Vagina (tissue), 2 donors: ENCODE results near the gene ADRM1. TPM values are rescaled to one million over a fixed set of nuclear protein-coding genes. Genes with fewer than 3 reads are reported as not detected.
A peak's percentile ranks its signal among the peaks of the same experiment; 100 is the strongest.

Experiments used
- DNase-seq, 2 donors: peaks; one replicate each; pipeline ENCODE4 v3.0.0-alpha.2; 2017; ENCODE audit errors: extremely low spot score in 2 of 2
- H3K27ac ChIP-seq: fragments of 200-600 bp; sonication (generic); one replicate; pipeline ENCODE4 v1.5.1; 2019
- H3K27me3 ChIP-seq: fragments of 200-600 bp; sonication (generic); one replicate; pipeline ENCODE4 v1.5.1; 2019
- H3K36me3 ChIP-seq, 2 donors: fragments of 200-600 bp; sonication (generic); one replicate each; pipeline ENCODE4 v1.5.1; 2017 to 2019
- H3K4me1 ChIP-seq: fragments of 200-600 bp; sonication (generic); one replicate; pipeline ENCODE4 v1.5.1; 2019
- H3K4me3 ChIP-seq, 2 donors: fragments of 200-600 bp; sonication (generic); 1 replicate in 1 of 2; 2 replicates in 1 of 2; pipeline ENCODE4 v1.5.1; 2016 to 2019
- H3K9me3 ChIP-seq: fragments of 200-600 bp; sonication (generic); one replicate; pipeline ENCODE4 v1.5.1; 2019
- POLR2A ChIP-seq, 2 donors: fragments of 450-650 bp; IDR thresholded peaks; one replicate each; pipeline ENCODE4 v1.6.1; 2017; ENCODE audit warnings: antibody characterized with exemption in 2 of 2, mild to moderate bottlenecking in 2 of 2, moderate library complexity in 2 of 2
- POLR2AphosphoS5 ChIP-seq, 2 donors: sonication (generic); formaldehyde crosslinking; IDR thresholded peaks; one replicate each; pipeline ENCODE4 v1.9.0; 2017; ENCODE audit warnings: antibody characterized with exemption in 2 of 2, mild to moderate bottlenecking in 2 of 2, low read depth in 1 of 2; ENCODE audit not compliant: insufficient read depth in 1 of 2
- intact Hi-C: fragments of 100-400 bp; cut with DNase I; formaldehyde crosslinking; loops from one replicate; pipeline ENCODE4 v1.15.1; 2023
- total RNA-seq: library from RNA; depleted of rRNA; stranded (reverse); fragments of >200 nt; gene quantifications from one replicate; pipeline ENCODE4 v1.2.3, GENCODE V29; 2016
- TF ChIP-seq, protein P1 (sequence below), 3 experiments: fragments of 450-650 bp in 2 of 3; fragments of 200-600 bp in 1 of 3; sonication (generic) in 1 of 3; IDR thresholded peaks; one replicate each; pipeline ENCODE4 v1.5.1; 2017 to 2019; ENCODE audit warnings: antibody characterized with exemption in 3 of 3, mild to moderate bottlenecking in 2 of 3, moderate library complexity in 2 of 3

Gene ADRM1
- total RNA-seq, 1 donor from 2014 or later, result 110 TPM

DNA sequence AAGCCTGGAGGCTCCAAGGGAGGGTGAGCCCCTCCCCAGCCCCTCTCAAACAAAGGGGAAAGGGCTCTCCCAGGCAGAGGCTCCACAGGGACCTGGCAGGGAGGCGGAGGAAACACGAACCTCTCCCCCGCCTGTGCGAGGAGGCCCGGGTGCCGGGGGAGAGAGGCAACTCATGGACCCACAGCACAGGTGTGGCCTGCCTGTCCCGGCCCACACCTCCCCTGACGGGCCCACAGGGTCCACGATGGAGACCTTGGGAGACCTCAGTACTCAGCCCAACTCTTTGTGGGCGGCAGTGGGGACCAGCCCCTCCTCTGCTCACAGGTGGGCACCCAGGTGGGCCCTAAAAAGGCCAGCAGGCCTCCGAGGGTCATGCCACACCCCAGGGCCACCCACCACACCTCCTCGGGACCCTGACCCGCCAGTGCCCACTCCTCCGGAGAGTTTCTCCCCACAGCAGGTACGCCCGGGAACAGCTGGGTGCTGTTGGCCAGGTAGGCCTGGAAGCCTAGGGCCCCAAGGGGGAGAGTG, 52.1 kb downstream of the ADRM1 start:
- intact Hi-C loops, result no loop called here
- DNase-seq, result no peak
- Histone ChIP-seq H3K9me3 (no peaks in the 10 kb centered on the region), H3K4me1 (peaks cover 90% of the 10 kb centered on the region), H3K36me3 (no peaks in the 10 kb centered on the region), H3K27ac (peak overlapping the region; percentile 79), H3K27me3 (no peaks in the 10 kb centered on the region), H3K4me3 (peak overlapping the region in 1 of 2 donors; percentile 34)
- TF ChIP-seq, protein P1, sequence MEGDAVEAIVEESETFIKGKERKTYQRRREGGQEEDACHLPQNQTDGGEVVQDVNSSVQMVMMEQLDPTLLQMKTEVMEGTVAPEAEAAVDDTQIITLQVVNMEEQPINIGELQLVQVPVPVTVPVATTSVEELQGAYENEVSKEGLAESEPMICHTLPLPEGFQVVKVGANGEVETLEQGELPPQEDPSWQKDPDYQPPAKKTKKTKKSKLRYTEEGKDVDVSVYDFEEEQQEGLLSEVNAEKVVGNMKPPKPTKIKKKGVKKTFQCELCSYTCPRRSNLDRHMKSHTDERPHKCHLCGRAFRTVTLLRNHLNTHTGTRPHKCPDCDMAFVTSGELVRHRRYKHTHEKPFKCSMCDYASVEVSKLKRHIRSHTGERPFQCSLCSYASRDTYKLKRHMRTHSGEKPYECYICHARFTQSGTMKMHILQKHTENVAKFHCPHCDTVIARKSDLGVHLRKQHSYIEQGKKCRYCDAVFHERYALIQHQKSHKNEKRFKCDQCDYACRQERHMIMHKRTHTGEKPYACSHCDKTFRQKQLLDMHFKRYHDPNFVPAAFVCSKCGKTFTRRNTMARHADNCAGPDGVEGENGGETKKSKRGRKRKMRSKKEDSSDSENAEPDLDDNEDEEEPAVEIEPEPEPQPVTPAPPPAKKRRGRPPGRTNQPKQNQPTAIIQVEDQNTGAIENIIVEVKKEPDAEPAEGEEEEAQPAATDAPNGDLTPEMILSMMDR (IDR thresholded peaks at IDR 0.05), result no peak
- TF ChIP-seq POLR2A (IDR thresholded peaks at IDR 0.05) (no peak), POLR2AphosphoS5 (IDR thresholded peaks at IDR 0.05; ENCODE audit: insufficient read depth in 1 of 2, low read depth in 1 of 2) (no peak)

DNA sequence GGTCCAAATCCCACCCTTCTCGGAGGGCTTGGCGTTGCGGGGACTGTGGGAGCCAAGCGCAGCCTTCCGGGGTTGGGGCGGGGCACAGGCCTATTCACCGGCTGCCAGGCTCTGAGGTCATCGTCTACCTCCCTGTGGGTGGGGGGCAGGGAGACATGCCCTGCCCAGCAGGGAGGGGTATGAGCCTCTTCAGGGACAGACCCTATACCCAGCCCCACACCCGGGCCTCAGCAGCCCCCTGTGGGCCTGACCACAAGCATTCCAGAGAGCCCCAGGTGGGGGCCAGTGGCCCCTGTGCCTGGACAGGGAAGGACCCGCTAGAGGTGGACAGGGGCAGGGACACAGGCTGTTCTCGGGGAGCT, 52.7 kb downstream of the ADRM1 start:
- Histone ChIP-seq H3K4me3 (peak overlapping the region in 1 of 2 donors; percentile 34), H3K4me1 (peaks cover 88% of the 10 kb centered on the region), H3K27me3 (no peaks in the 10 kb centered on the region), H3K27ac (peak overlapping the region; percentile 79), H3K9me3 (no peaks in the 10 kb centered on the region), H3K36me3 (no peaks in the 10 kb centered on the region)
- DNase-seq, result no peak
- TF ChIP-seq POLR2A (IDR thresholded peaks at IDR 0.05), result no peak
- peak in 1 of 2 donors; percentile 21 for TF ChIP-seq POLR2AphosphoS5 (IDR thresholded peaks at IDR 0.05; ENCODE audit: insufficient read depth in 1 of 2, low read depth in 1 of 2)
- TF ChIP-seq, protein P1 (IDR thresholded peaks at IDR 0.05), result no peak
- intact Hi-C loops, result no loop called here

DNA sequence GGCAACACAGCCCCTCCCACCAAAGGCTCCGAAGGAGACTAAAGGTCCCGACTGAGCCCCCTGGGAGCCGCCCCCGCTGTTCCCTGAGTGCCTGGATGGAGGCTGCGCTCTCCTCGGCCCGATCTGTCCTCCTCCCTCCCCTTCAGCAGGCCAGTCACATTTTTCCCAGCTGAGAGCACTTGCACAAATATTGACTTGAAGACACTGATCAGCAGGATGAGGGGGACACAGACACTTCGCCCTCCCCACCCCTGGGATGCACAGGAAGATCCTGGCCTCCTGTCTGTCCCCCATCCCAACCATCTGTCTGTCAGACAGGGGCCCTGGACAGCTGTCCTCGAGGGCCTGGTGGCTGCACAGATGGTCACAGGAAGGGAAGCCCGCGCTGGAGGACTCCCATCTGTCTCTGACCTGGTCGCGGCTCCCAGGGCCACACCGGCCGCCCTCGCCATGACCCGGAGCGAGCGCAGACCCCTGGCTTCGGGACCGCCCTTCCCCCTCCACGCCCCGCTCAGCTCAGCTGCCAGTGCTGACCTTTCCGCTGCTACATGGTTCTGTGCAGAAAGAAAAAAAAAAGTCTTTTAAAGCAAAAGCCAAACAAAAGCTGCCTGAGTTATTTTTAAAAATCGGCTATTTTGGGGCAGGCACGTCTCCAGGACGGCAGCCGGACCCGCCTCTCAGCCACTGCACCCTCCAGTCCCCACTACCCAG, 53.2 kb downstream of the ADRM1 start:
- Histone ChIP-seq H3K4me1 (peaks cover 87% of the 10 kb centered on the region), H3K27me3 (no peaks in the 10 kb centered on the region), H3K36me3 (no peaks in the 10 kb centered on the region), H3K4me3 (peak overlapping the region; percentile 3 to 34), H3K27ac (peak overlapping the region; percentile 79), H3K9me3 (no peaks in the 10 kb centered on the region)
- TF ChIP-seq POLR2A (IDR thresholded peaks at IDR 0.05) (no peak), POLR2AphosphoS5 (IDR thresholded peaks at IDR 0.05; ENCODE audit: insufficient read depth in 1 of 2, low read depth in 1 of 2) (no peak)
- TF ChIP-seq, protein P1 (IDR thresholded peaks at IDR 0.05), result no peak
- DNase-seq, result no peak
- intact Hi-C loops, result no loop called here

DNA sequence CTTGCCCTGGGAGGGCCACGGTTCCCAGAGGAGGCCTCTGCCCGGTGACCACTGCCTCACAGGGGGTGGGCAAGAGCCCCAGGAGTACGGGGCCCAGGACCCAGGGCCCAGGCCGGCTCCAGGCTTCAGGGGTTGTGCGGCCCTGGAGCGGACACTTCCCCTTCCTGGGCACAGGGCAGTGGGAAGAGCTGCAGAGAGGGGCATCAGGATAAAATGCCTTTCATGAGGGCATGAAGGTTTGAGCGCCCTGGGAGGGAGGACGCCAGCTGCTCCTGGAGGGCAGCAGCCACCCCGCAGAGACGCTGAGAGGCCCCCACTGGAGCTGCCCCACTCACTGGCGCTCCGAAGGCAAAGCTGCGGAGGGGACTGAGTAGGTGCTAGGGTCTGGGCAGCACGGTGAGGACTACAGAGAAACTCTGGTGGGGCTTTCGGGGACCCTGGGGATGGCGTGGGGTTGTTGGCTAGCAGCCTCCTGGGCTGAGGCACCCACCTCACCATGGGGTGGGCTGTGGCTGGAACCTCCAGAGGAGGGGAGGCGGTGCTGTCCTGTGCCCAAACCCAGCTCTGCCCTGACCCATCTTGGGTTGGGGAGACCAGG, 53.9 kb downstream of the ADRM1 start:
- TF ChIP-seq POLR2AphosphoS5 (IDR thresholded peaks at IDR 0.05; ENCODE audit: insufficient read depth in 1 of 2, low read depth in 1 of 2) (no peak), POLR2A (IDR thresholded peaks at IDR 0.05) (no peak)
- TF ChIP-seq, protein P1 (IDR thresholded peaks at IDR 0.05), result no peak
- Histone ChIP-seq H3K27ac (peak overlapping the region; percentile 79), H3K4me3 (peak overlapping the region; percentile 3 to 34), H3K36me3 (no peaks in the 10 kb centered on the region), H3K4me1 (peaks cover 93% of the 10 kb centered on the region), H3K9me3 (no peaks in the 10 kb centered on the region), H3K27me3 (no peaks in the 10 kb centered on the region)
- intact Hi-C loops, result no loop called here
- DNase-seq, result no peak
